ENCODE data around the gene RAB3GAP1.

Gene RAB3GAP1

GRCh38 chr2:135208016-135208415, 155.9 kb downstream of the RAB3GAP1 start:
- DNase-seq (ENCODE audit: low read depth in 2 of 3, low spot score in 1 of 3), result no peak

GRCh38 chr2:135212757-135213156, 160.7 kb downstream of the RAB3GAP1 start:
- DNase-seq (ENCODE audit: low read depth in 2 of 3, low spot score in 1 of 3), result no peak

DNA sequence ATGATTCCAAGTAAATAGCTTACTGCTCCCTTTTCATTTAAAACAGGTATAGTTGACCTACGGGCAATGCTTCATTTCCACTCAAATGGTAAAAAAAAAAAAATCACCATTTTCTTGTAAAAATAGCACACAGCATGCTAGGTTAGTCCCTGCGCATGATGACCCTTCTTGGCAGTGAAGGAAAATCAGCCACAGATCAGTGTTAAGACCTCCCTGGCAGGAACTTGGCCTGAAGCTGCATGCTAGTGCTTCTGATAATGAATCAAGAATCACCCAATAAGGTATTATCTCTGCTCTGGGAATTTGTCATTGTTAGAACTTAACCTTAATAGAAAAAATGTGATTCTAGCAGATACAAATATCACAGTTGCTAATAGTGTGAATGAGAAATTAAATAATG, 166.3 kb downstream of the RAB3GAP1 start:
- no peak for DNase-seq (ENCODE audit: low read depth in 2 of 3, low spot score in 1 of 3)

DNA sequence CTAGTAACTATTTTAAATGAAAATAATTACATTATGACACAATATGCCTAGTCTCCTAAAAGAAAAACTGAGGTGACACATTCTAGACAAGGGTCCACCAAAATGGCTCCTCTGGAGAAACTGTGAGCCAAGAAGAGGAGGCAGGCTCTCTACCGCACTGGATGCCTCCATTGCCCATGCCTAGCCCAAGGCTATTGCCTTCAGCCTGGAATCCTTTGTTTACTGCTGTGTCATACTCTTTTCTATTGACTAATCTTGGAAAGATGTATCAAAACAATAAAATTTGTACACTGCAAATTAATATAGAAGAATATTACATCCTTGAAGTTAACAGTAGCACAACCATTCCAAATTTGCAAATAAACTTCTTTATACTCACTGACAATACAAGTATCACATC, 167.1 kb downstream of the RAB3GAP1 start:
- no peak for DNase-seq (ENCODE audit: low read depth in 2 of 3, low spot score in 1 of 3)

Measured in stimulated activated CD4-positive, alpha-beta T cell treated with anti-CD3 and anti-CD28 coated beads, Interleukin-12 subunit alpha, Interleukin-12 subunit beta, amount 100 ng/mL, for 48 hours (primary cell).